Bronchial epithelial cell (primary cell): ENCODE results near the gene NIM1K. TPM values are rescaled to one million over a fixed set of nuclear protein-coding genes. Genes with fewer than 3 reads are reported as not detected.

Experiments used
- DNase-seq: peaks from one replicate; pipeline ENCODE4 v3.0.0-alpha.2; 2010; ENCODE audit warnings: low read depth
- FAIRE-seq: peaks from 2 replicates; lab custom pipeline; 2011; peaks lifted over from hg19 to GRCh38; lab: Jason Lieb, UNC
- H3K27me3 ChIP-seq: 2 replicates; pipeline ENCODE4 v1.5.1; 2011; ENCODE audit warnings: low read length; ENCODE audit not compliant: control insufficient read depth, insufficient read depth
- H3K36me3 ChIP-seq: 2 replicates; pipeline ENCODE4 v1.5.1; 2011; ENCODE audit warnings: low read length; ENCODE audit not compliant: control insufficient read depth, insufficient read depth
- H3K4me3 ChIP-seq: 2 replicates; pipeline ENCODE4 v1.5.1; 2011; ENCODE audit warnings: mild to moderate bottlenecking, low read depth, low read length, control low read depth
- total RNA-seq: library from RNA; depleted of rRNA; stranded (reverse); fragments of >200 nt; gene quantifications from 2 replicates; pipeline ENCODE4 v1.2.1, GENCODE V29; 2014
- TF ChIP-seq, protein P1 (sequence below): IDR thresholded peaks from 2 replicates; pipeline ENCODE4 v1.5.1; 2011; ENCODE audit warnings: mild to moderate bottlenecking, moderate library complexity, low read length, control low read depth, inconsistent platforms; ENCODE audit not compliant: insufficient read depth, severe bottlenecking

NIM1K gene
- total RNA-seq, 1 donor from 2014 or later = not detected

DNA sequence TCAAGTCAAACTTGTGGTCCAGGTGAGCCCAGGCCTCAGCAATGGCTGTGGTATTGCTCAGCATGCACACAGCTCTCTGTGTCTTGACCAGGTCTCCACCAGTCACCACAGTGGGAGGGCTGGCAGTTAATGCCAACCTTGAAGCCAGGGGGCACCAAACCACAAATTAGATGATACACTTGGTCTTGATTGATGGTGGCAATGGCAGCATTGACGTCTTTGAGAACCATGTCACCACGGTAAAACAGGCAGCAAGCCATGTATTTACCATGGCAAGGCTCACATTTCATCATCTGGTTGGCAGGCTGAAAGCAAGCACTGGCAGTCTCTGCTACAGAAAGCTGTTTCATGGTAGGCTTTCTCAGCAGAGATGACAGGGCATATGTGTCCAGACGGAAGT is 40.0 kb downstream of the NIM1K start:
- Histone ChIP-seq H3K36me3 (no peaks in the 10 kb centered on the region), H3K27me3 (no peaks in the 10 kb centered on the region), H3K4me3 (no peak overlapping the region)
- TF ChIP-seq, protein P1, sequence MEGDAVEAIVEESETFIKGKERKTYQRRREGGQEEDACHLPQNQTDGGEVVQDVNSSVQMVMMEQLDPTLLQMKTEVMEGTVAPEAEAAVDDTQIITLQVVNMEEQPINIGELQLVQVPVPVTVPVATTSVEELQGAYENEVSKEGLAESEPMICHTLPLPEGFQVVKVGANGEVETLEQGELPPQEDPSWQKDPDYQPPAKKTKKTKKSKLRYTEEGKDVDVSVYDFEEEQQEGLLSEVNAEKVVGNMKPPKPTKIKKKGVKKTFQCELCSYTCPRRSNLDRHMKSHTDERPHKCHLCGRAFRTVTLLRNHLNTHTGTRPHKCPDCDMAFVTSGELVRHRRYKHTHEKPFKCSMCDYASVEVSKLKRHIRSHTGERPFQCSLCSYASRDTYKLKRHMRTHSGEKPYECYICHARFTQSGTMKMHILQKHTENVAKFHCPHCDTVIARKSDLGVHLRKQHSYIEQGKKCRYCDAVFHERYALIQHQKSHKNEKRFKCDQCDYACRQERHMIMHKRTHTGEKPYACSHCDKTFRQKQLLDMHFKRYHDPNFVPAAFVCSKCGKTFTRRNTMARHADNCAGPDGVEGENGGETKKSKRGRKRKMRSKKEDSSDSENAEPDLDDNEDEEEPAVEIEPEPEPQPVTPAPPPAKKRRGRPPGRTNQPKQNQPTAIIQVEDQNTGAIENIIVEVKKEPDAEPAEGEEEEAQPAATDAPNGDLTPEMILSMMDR = peak; percentile 32
- FAIRE-seq (no peak), DNase-seq (peak; percentile 15)

DNA sequence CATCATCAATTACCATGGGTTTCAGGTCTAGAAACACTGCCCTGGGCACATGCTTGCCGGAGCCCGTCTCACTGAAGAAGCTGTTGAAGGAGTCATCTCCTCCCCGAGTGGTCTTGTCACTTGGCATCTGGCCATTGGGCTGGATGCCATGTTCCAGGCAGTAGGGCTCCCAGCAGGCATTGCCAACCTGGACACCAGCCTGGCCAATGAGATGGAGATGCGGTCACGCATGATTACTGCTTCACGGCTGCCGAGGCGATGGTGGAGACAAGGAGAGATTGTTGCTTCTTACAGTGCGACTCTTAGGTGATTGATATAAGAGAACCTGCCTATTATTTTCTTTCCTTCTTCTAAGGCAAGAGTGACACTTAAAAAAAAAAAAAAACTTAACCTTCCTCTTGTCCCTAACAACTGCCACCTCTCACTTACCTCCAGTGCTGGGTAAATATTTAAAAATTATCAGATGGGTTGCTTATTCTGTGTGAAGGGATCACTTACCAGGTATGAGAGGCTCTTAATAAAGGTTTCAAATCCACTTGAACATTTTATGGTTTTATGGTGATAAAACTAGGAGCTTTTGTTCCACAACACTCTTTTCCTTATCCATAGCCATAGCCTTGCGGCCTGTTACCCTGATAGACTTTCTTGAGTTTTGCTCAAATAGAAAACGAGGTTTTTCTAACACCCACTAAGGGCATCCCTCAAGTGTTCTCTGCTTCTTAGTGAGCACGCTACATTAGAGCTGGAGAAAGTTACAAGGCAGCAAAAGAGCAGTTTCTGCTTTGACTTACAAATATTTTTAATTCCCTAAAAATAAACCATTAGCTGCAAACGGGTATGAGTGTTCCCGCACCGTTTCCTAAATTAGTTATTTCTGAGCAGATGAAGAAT is 41.2 kb downstream of the NIM1K start:
- TF ChIP-seq, protein P1 = no peak
- Histone ChIP-seq H3K36me3 (no peaks in the 10 kb centered on the region), H3K4me3 (no peak overlapping the region), H3K27me3 (no peaks in the 10 kb centered on the region)
- no peak for FAIRE-seq
- DNase-seq = no peak

GRCh38 chr5:43233946-43234345 is 41.9 kb downstream of the NIM1K start:
- DNase-seq (no peak), FAIRE-seq (no peak)
- H3K27me3 ChIP-seq = no peaks in the 10 kb centered on the region
- no peaks in the 10 kb centered on the region for H3K36me3 ChIP-seq
- TF ChIP-seq, protein P1 = no peak
- no peak overlapping the region for H3K4me3 ChIP-seq

DNA sequence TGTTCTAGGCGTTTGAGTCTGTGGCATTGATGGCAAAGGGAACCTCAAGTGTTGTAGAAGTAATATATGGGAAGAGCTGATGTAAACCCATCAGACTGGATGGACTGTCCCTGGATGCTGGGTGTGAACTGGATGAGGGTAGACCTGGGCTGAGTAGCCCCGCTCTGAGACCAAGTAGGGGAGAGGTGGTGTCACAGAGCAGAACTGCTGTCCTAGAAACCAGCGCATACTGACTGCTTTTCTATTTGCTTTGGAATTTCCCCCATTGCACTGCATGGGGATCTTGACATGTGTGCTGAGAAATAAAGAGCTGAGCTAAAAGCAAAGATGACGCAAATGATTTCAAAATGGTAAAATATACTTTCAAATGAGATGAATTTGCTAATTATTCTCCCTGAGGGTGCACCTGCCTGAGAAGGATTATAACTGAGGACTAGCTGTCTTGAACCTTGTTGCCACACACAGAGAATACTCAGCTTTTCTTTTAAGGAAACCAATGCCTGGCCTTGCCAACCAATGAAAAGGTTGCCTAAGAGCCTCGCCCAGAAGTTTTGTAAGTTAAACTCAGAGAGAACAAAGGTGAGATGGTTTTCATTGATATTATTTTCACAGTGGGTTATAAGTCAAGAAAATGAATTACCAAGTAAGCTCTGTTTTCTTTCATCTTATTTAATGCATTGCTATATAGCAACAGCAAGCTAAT is 44.8 kb downstream of the NIM1K start:
- no peaks in the 10 kb centered on the region for H3K27me3 ChIP-seq
- TF ChIP-seq, protein P1 = no peak
- no peak for DNase-seq
- no peak for FAIRE-seq
- no peaks in the 10 kb centered on the region for H3K36me3 ChIP-seq
- no peak overlapping the region for H3K4me3 ChIP-seq

DNA sequence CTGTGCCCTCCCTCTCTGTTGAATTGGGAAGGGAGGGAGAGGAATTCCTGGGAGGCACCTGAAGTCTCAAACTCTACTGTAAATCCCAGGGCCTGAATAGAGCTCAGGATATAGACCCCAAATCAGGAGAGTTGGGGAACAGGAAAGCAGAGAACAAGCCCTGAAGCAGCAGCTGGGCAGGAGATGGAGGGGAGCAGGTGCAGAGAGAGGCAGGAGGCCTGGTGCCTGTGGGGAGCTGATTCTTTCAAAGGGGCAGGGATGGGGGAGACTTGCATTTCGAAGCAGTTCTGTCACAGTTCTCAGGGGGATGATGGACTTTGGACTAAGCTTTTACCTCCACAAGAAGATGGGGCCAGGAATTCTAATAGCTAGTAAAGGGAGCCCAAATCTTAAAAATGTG is 50.2 kb downstream of the NIM1K start:
- no peak for FAIRE-seq
- Histone ChIP-seq H3K36me3 (no peaks in the 10 kb centered on the region), H3K27me3 (peaks cover 2% of the 10 kb centered on the region), H3K4me3 (no peak overlapping the region)
- DNase-seq = no peak
- TF ChIP-seq, protein P1 = no peak
